GM18858 (cell line): ENCODE measurements around the gene PLAC8L1.

ENCODE experiments used
- ATAC-seq: cut with Tn5 transposase; IDR thresholded peaks from one replicate; pipeline ENCODE4 v1.9.1; 2021; ENCODE audit not compliant: unreplicated experiment

PLAC8L1 gene

GRCh38 chr5:146047396-146047795, 58.0 kb downstream of the PLAC8L1 start:
- ATAC-seq, result no peak

- no peak for ATAC-seq
These were observed 61.7 kb downstream of the PLAC8L1 start for GRCh38 chr5:146043722-146044121.

GRCh38 chr5:146042628-146043279, 62.6 kb downstream of the PLAC8L1 start:
- no peak for ATAC-seq

- peak; percentile 77 for ATAC-seq
These were observed 64.1 kb downstream of the PLAC8L1 start for GRCh38 chr5:146041180-146041789.

GRCh38 chr5:146040527-146040926, 64.8 kb downstream of the PLAC8L1 start:
- no peak for ATAC-seq

- ATAC-seq, result no peak
These were observed 66.0 kb downstream of the PLAC8L1 start for GRCh38 chr5:146039420-146039819.

GRCh38 chr5:146034605-146035004, 70.8 kb downstream of the PLAC8L1 start:
- ATAC-seq, result no peak
